Liver (tissue), 9 donors: ENCODE measurements around the gene CD52. TPM values are rescaled to one million over a fixed set of nuclear protein-coding genes. Genes with fewer than 3 reads are reported as not detected.

ENCODE experiments used
- DNase-seq: peaks from one replicate; pipeline ENCODE4 v3.0.0-alpha.2; 2017; ENCODE audit warnings: low spot score
- H3K27ac ChIP-seq, 2 donors: one replicate each; pipeline ENCODE4 v1.7.0; 2013; ENCODE audit warnings: inconsistent platforms in 2 of 2, low read length in 2 of 2, control low read depth in 1 of 2, low read depth in 1 of 2, mild to moderate bottlenecking in 1 of 2
- H3K27me3 ChIP-seq, 4 donors: one replicate each; pipeline versions ENCODE4 v1.6.1 to v1.7.0; 2013; ENCODE audit warnings: low read length in 3 of 4, inconsistent platforms in 1 of 4, mild to moderate bottlenecking in 1 of 4, moderate library complexity in 1 of 4; ENCODE audit not compliant: control insufficient read depth in 4 of 4, insufficient read depth in 4 of 4
- H3K36me3 ChIP-seq, 4 donors: one replicate each; pipeline versions ENCODE4 v1.6.1 to v1.7.0; 2013; ENCODE audit warnings: low read length in 3 of 4, mild to moderate bottlenecking in 3 of 4, low read depth in 1 of 4, moderate library complexity in 1 of 4; ENCODE audit not compliant: control insufficient read depth in 4 of 4, insufficient read depth in 3 of 4
- H3K4me1 ChIP-seq, 4 donors: one replicate each; pipeline versions ENCODE4 v1.6.1 to v1.7.0; 2013; ENCODE audit warnings: low read length in 3 of 4, mild to moderate bottlenecking in 3 of 4, moderate library complexity in 1 of 4; ENCODE audit not compliant: control insufficient read depth in 4 of 4, insufficient read depth in 4 of 4
- H3K4me3 ChIP-seq, 3 donors: one replicate each; pipeline versions ENCODE4 v1.6.1 to v1.7.0; 2013; ENCODE audit warnings: low read length in 3 of 3, control low read depth in 1 of 3, low read depth in 1 of 3, mild to moderate bottlenecking in 1 of 3
- H3K9ac ChIP-seq, 2 donors: one replicate each; pipeline ENCODE4 v1.7.0; 2013; ENCODE audit warnings: low read length in 2 of 2, mild to moderate bottlenecking in 2 of 2, moderate library complexity in 2 of 2, control low read depth in 1 of 2, low read depth in 1 of 2
- H3K9me3 ChIP-seq, 4 donors: one replicate each; pipeline versions ENCODE4 v1.6.1 to v1.7.0; 2013; ENCODE audit warnings: low read length in 3 of 4; ENCODE audit not compliant: control insufficient read depth in 4 of 4
- ATF3 ChIP-seq: IDR thresholded peaks from 2 replicates; pipeline ENCODE4 v1.6.1; 2016; ENCODE audit warnings: antibody characterized with exemption
- CTCF ChIP-seq: fragments of 150-350 bp; IDR thresholded peaks from 2 replicates; pipeline ENCODE4 v1.5.1; 2017; ENCODE audit warnings: improper control_type of control experiment, low read depth, low read length; ENCODE audit not compliant: missing input control
- EGR1 ChIP-seq, 2 donors: IDR thresholded peaks; 2 replicates each; pipeline ENCODE4 v1.6.1; 2016 to 2018; ENCODE audit warnings: antibody characterized with exemption in 2 of 2, low read depth in 2 of 2
- FOXA1 ChIP-seq: IDR thresholded peaks from 2 replicates; pipeline ENCODE4 v1.6.1; 2016; ENCODE audit warnings: antibody characterized with exemption
- FOXA2 ChIP-seq: IDR thresholded peaks from 2 replicates; pipeline ENCODE4 v1.6.1; 2016; ENCODE audit warnings: antibody characterized with exemption
- HNF4A ChIP-seq, 2 donors: conservative IDR thresholded peaks; 2 replicates each; pipeline ENCODE4 v1.6.1; 2016; ENCODE audit warnings: antibody characterized with exemption in 2 of 2, mild to moderate bottlenecking in 2 of 2
- HNF4G ChIP-seq: IDR thresholded peaks from 2 replicates; pipeline ENCODE4 v1.6.1; 2016; ENCODE audit warnings: antibody characterized with exemption
- JUND ChIP-seq, 2 donors: IDR thresholded peaks; 2 replicates each; pipeline ENCODE4 v1.6.1; 2016; ENCODE audit warnings: antibody characterized with exemption in 2 of 2
- MAX ChIP-seq: IDR thresholded peaks from 2 replicates; pipeline ENCODE4 v1.6.1; 2016; ENCODE audit warnings: antibody characterized with exemption
- NR2F2 ChIP-seq: IDR thresholded peaks from 2 replicates; pipeline ENCODE4 v1.6.1; 2016; ENCODE audit warnings: antibody characterized with exemption
- RAD21 ChIP-seq, 2 donors: IDR thresholded peaks; 2 replicates each; pipeline ENCODE4 v1.6.1; 2016; ENCODE audit warnings: antibody characterized with exemption in 2 of 2, mild to moderate bottlenecking in 2 of 2
- REST ChIP-seq: IDR thresholded peaks from 2 replicates; pipeline ENCODE4 v1.6.1; 2016; ENCODE audit warnings: antibody characterized with exemption, mild to moderate bottlenecking
- RXRA ChIP-seq, 2 donors: IDR thresholded peaks; 2 replicates each; pipeline ENCODE4 v1.6.1; 2017 to 2018; ENCODE audit warnings: antibody characterized with exemption in 2 of 2, mild to moderate bottlenecking in 1 of 2
- SP1 ChIP-seq: IDR thresholded peaks from 2 replicates; pipeline ENCODE4 v1.6.1; 2018; ENCODE audit warnings: antibody characterized with exemption, mild to moderate bottlenecking
- TAF1 ChIP-seq: conservative IDR thresholded peaks from 2 replicates; pipeline ENCODE4 v1.6.1; 2016; ENCODE audit warnings: antibody characterized with exemption, mild to moderate bottlenecking
- YY1 ChIP-seq: IDR thresholded peaks from 2 replicates; pipeline ENCODE4 v1.6.1; 2016; ENCODE audit warnings: antibody characterized with exemption, mild to moderate bottlenecking
- ZBTB33 ChIP-seq: IDR thresholded peaks from 2 replicates; pipeline ENCODE4 v1.6.1; 2016; ENCODE audit warnings: antibody characterized with exemption
- WGBS: extraction: QIAGEN DNeasy Blood & Tissue Kit; methylation state at CpG from one replicate; pipeline ENCODE4 v1.1.7; 2013; 5-methylcytosine and 5-hydroxymethylcytosine counted together
- polyA plus RNA-seq, 2 donors: library from polyadenylated mRNA; stranded (reverse) in 1 of 2; unstranded in 1 of 2; fragments of 200-250 nt in 1 of 2; fragments of >200 nt in 1 of 2; fragmentation: Nextera tagmentation in 1 of 2; extraction: Ambion mirVana in 1 of 2; gene quantifications; one replicate each; pipeline versions ENCODE4 v1.2.1 to v1.2.3, GENCODE V29; 2013 to 2015
- total RNA-seq, 2 donors: library from RNA; depleted of rRNA; stranded (reverse); fragments of >200 nt; gene quantifications; one replicate each; pipeline ENCODE4 v1.2.3, GENCODE V29; 2014
- donor health status: healthy.
- donor health status: healthy.
- donor health status: healthy.
- donor health status: healthy.
- donor health status: healthy.

CD52 gene
- total and polyA plus RNA-seq, 4 donors, result 1.7 to 16.4 (median 8.9) TPM

GRCh38 chr1:26353976-26354820, 36.4 kb downstream of the CD52 start, which contains the start of gene CRYBG2:
Gene CRYBG2, minus strand, starts transcription at chr1:26354130. Its CDS starts 7,473 bp downstream, at chr1:26346657.
- Histone ChIP-seq H3K9ac (no peak within 1 kb of the TSS), H3K4me1 (peaks cover 0 to 7% (median 4%) of the 10 kb centered on the region in 4 donors), H3K27me3 (no peaks in the 10 kb centered on the region), H3K9me3 (no peaks in the 10 kb centered on the region), H3K36me3 (no peaks in the 10 kb centered on the region), H3K4me3 (no peak within 1 kb of the TSS), H3K27ac (no peak within 1 kb of the TSS)
- TF ChIP-seq SP1, result no peak
- no peak for TF ChIP-seq JUND (IDR thresholded peaks at IDR 0.05)
- TF ChIP-seq REST, result no peak
- no peak for TF ChIP-seq TAF1
- TF ChIP-seq YY1, result no peak
- TF ChIP-seq HNF4A (conservative IDR thresholded peaks at IDR 0.05), result no peak
- no peak for TF ChIP-seq FOXA2
- no peak for TF ChIP-seq NR2F2
- no peak for TF ChIP-seq MAX
- TF ChIP-seq FOXA1, result no peak
- no peak for TF ChIP-seq ATF3
- no peak for TF ChIP-seq HNF4G
- TF ChIP-seq RXRA (IDR thresholded peaks at IDR 0.05), result no peak
- no peak for TF ChIP-seq CTCF
- TF ChIP-seq RAD21 (IDR thresholded peaks at IDR 0.05), result no peak
- TF ChIP-seq ZBTB33, result no peak
- TF ChIP-seq EGR1 (IDR thresholded peaks at IDR 0.05; ENCODE audit: low read depth in 2 of 2), result no peak
- WGBS, result 85% methylated on average over 21 of the region's 21 CpGs
- no peak for DNase-seq
